H1 (cell line): ENCODE results near the gene LMNB1. TPM values are rescaled to one million over a fixed set of nuclear protein-coding genes. Genes with fewer than 3 reads are reported as not detected.

ENCODE experiments used
- CBX8 ChIP-seq: fragments of 300-800, 300-1000 bp; sonication (generic); IDR thresholded peaks from 2 replicates; pipeline ENCODE4 v1.7.1; 2016; ENCODE audit warnings: low read depth, low read length, borderline replicate concordance
- CREB1 ChIP-seq: IDR thresholded peaks from 2 replicates; pipeline ENCODE4 v1.6.1; 2012; ENCODE audit warnings: inconsistent platforms
- CTBP2 ChIP-seq: IDR thresholded peaks from 2 replicates; pipeline ENCODE4 v1.7.0; 2011; ENCODE audit warnings: borderline replicate concordance, mild to moderate bottlenecking, moderate library complexity, mixed read lengths, low read length; ENCODE audit not compliant: insufficient read depth, insufficient read length
- EGR1 ChIP-seq: IDR thresholded peaks from 2 replicates; pipeline ENCODE4 v1.6.1; 2011; ENCODE audit warnings: low read depth, low read length, borderline replicate concordance
- HDAC2 ChIP-seq, 2 experiments: fragments of 300-600 bp in 1 of 2; sonication (generic) in 1 of 2; IDR thresholded peaks; 2 replicates each; pipeline ENCODE4 v1.6.1; 2011 to 2012; ENCODE audit warnings: low read depth in 2 of 2, low read length in 2 of 2, mild to moderate bottlenecking in 2 of 2, moderate library complexity in 2 of 2, borderline replicate concordance in 1 of 2, inconsistent platforms in 1 of 2
- KDM1A ChIP-seq: fragments of 200-600, 300-600 bp; sonication (generic); IDR thresholded peaks from 2 replicates; pipeline ENCODE4 v1.7.1; 2016; ENCODE audit warnings: mild to moderate bottlenecking, low read length, borderline replicate concordance
- KDM5A ChIP-seq: fragments of 200-600 bp; IDR thresholded peaks from 2 replicates; pipeline ENCODE4 v1.7.1; 2012; ENCODE audit warnings: mild to moderate bottlenecking, low read length, inconsistent platforms, mixed read lengths
- MAFK ChIP-seq: IDR thresholded peaks from 2 replicates; pipeline ENCODE4 v1.6.1; 2012; ENCODE audit warnings: low read depth, mild to moderate bottlenecking, improper control_type of control experiment, low read length
- NRF1 ChIP-seq: IDR thresholded peaks from 2 replicates; pipeline ENCODE4 v1.6.1; 2011; ENCODE audit warnings: mild to moderate bottlenecking, low read depth, low read length, improper control_type of control experiment
- RFX5 ChIP-seq: IDR thresholded peaks from 2 replicates; pipeline ENCODE4 v1.6.1; 2011; ENCODE audit warnings: low read depth, low read length, improper control_type of control experiment, borderline replicate concordance
- SP2 ChIP-seq: IDR thresholded peaks from 2 replicates; pipeline ENCODE4 v1.6.1; 2012; ENCODE audit warnings: mild to moderate bottlenecking, low read length, inconsistent platforms
- polyA plus RNA-seq, 7 experiments: library from polyadenylated mRNA; depleted of rRNA in 3 of 7; stranded (reverse) in 5 of 7; unstranded in 2 of 7; fragments of >200 nt in 5 of 7; fragments of 200-250 nt in 2 of 7; gene quantifications; 1 replicate in 5 of 7; 2 replicates in 1 of 7; 4 replicates in 1 of 7; pipeline versions ENCODE4 v1.2.1 to v1.2.3, GENCODE V29; 2011 to 2013; ENCODE audit warnings: missing spikeins in 2 of 7, mixed read lengths in 2 of 7
- total RNA-seq: library from RNA; stranded (reverse); fragmentation: NEBNext Ultra II Directional; extraction: Animal tissue kit (Norgen Biotek cat#: 25700); gene quantifications from 2 replicates; pipeline ENCODE4 v1.2.1, GENCODE V29; 2021
- TF ChIP-seq, protein P1 (sequence below): fragments of 300-600 bp; sonication (generic); IDR thresholded peaks from 2 replicates; pipeline ENCODE4 v1.7.1; 2012; ENCODE audit warnings: low read length, moderate library complexity, mild to moderate bottlenecking, inconsistent platforms; ENCODE audit not compliant: insufficient replicate concordance

Gene LMNB1
- total and polyA plus RNA-seq, 2 of the 8 experiments (the other 6 are each of a cell fraction or from before 2014, with no cell fraction given), result 73.5 to 225 TPM

DNA sequence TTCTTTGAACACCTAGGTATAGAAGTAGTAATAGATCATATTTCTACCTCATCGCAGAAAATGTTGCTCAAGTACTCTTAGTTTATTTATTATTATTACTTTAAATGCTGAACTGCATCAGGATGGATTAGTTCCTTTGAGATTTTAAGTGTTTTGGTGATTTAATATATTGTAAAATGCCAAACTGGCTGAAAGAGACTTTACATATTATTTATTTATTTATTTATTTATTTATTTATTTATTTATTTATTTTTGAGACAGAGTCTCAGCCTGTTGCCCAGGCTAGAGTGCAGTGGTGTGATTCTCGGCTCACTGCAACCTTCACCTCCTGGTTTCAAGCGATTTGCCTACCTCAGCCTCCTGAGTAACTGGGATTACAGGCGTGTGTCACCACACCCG lies 42.3 kb downstream of the LMNB1 start (continued):
- TF ChIP-seq, protein P1, sequence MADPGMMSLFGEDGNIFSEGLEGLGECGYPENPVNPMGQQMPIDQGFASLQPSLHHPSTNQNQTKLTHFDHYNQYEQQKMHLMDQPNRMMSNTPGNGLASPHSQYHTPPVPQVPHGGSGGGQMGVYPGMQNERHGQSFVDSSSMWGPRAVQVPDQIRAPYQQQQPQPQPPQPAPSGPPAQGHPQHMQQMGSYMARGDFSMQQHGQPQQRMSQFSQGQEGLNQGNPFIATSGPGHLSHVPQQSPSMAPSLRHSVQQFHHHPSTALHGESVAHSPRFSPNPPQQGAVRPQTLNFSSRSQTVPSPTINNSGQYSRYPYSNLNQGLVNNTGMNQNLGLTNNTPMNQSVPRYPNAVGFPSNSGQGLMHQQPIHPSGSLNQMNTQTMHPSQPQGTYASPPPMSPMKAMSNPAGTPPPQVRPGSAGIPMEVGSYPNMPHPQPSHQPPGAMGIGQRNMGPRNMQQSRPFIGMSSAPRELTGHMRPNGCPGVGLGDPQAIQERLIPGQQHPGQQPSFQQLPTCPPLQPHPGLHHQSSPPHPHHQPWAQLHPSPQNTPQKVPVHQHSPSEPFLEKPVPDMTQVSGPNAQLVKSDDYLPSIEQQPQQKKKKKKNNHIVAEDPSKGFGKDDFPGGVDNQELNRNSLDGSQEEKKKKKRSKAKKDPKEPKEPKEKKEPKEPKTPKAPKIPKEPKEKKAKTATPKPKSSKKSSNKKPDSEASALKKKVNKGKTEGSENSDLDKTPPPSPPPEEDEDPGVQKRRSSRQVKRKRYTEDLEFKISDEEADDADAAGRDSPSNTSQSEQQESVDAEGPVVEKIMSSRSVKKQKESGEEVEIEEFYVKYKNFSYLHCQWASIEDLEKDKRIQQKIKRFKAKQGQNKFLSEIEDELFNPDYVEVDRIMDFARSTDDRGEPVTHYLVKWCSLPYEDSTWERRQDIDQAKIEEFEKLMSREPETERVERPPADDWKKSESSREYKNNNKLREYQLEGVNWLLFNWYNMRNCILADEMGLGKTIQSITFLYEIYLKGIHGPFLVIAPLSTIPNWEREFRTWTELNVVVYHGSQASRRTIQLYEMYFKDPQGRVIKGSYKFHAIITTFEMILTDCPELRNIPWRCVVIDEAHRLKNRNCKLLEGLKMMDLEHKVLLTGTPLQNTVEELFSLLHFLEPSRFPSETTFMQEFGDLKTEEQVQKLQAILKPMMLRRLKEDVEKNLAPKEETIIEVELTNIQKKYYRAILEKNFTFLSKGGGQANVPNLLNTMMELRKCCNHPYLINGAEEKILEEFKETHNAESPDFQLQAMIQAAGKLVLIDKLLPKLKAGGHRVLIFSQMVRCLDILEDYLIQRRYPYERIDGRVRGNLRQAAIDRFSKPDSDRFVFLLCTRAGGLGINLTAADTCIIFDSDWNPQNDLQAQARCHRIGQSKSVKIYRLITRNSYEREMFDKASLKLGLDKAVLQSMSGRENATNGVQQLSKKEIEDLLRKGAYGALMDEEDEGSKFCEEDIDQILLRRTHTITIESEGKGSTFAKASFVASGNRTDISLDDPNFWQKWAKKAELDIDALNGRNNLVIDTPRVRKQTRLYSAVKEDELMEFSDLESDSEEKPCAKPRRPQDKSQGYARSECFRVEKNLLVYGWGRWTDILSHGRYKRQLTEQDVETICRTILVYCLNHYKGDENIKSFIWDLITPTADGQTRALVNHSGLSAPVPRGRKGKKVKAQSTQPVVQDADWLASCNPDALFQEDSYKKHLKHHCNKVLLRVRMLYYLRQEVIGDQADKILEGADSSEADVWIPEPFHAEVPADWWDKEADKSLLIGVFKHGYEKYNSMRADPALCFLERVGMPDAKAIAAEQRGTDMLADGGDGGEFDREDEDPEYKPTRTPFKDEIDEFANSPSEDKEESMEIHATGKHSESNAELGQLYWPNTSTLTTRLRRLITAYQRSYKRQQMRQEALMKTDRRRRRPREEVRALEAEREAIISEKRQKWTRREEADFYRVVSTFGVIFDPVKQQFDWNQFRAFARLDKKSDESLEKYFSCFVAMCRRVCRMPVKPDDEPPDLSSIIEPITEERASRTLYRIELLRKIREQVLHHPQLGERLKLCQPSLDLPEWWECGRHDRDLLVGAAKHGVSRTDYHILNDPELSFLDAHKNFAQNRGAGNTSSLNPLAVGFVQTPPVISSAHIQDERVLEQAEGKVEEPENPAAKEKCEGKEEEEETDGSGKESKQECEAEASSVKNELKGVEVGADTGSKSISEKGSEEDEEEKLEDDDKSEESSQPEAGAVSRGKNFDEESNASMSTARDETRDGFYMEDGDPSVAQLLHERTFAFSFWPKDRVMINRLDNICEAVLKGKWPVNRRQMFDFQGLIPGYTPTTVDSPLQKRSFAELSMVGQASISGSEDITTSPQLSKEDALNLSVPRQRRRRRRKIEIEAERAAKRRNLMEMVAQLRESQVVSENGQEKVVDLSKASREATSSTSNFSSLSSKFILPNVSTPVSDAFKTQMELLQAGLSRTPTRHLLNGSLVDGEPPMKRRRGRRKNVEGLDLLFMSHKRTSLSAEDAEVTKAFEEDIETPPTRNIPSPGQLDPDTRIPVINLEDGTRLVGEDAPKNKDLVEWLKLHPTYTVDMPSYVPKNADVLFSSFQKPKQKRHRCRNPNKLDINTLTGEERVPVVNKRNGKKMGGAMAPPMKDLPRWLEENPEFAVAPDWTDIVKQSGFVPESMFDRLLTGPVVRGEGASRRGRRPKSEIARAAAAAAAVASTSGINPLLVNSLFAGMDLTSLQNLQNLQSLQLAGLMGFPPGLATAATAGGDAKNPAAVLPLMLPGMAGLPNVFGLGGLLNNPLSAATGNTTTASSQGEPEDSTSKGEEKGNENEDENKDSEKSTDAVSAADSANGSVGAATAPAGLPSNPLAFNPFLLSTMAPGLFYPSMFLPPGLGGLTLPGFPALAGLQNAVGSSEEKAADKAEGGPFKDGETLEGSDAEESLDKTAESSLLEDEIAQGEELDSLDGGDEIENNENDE, result no peak
- TF ChIP-seq HDAC2 (IDR thresholded peaks at IDR 0.05; ENCODE audit: borderline replicate concordance in 1 of 2, low read depth in 2 of 2, low read length in 2 of 2) (no peak), EGR1 (no peak), CTBP2 (no peak), MAFK (no peak), NRF1 (no peak), CREB1 (no peak), CBX8 (no peak), KDM1A (no peak), SP2 (no peak), KDM5A (no peak), RFX5 (no peak)
